ENCODE measurements around the gene CNPY4.

DNA sequence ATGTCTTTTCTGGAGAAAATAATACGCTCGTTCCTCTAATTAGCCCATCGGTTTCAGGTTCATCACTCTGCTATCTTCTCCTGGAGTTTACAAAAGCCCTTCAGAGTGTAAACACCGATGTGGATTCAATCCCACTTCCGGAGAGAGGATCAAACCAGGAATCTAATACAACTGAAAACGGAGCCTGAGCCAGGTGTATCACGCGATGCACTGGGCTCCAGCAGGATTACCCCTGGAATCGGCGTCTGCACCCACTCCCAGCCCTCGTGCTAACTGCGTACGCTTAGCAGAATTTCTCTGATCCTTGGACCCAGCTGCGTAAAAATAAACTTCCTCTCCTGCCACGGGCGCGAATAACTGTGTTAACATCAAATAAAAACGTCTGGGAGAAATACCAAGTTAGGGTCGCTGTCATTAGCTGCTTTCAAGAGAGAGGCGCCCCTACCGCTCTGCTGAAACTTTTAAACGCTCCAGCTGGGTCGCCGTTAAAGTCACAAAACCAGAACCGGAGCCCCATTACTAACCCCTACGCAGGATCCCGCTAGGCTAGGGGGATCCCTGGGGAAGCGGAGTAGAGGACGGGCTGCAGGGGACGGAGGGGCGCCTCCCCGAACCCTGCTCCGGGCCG, 38.4 kb upstream of the CNPY4 start:
- TF ChIP-seq, protein P1, sequence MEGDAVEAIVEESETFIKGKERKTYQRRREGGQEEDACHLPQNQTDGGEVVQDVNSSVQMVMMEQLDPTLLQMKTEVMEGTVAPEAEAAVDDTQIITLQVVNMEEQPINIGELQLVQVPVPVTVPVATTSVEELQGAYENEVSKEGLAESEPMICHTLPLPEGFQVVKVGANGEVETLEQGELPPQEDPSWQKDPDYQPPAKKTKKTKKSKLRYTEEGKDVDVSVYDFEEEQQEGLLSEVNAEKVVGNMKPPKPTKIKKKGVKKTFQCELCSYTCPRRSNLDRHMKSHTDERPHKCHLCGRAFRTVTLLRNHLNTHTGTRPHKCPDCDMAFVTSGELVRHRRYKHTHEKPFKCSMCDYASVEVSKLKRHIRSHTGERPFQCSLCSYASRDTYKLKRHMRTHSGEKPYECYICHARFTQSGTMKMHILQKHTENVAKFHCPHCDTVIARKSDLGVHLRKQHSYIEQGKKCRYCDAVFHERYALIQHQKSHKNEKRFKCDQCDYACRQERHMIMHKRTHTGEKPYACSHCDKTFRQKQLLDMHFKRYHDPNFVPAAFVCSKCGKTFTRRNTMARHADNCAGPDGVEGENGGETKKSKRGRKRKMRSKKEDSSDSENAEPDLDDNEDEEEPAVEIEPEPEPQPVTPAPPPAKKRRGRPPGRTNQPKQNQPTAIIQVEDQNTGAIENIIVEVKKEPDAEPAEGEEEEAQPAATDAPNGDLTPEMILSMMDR (IDR thresholded peaks at IDR 0.05): no peak
- no peak for TF ChIP-seq EZH2 (IDR thresholded peaks at IDR 0.05; ENCODE audit: borderline replicate concordance, insufficient read depth, low read depth, low read length, poor library complexity, severe bottlenecking)

Measured in B cell (primary cell).